Esophagus squamous epithelium (tissue), 5 donors: ENCODE results near the gene RASGRP2. TPM values are rescaled to one million over a fixed set of nuclear protein-coding genes. Genes with fewer than 3 reads are reported as not detected.

ENCODE experiments used
- DNase-seq: peaks from one replicate; lab custom pipeline; 2025; lab: John Stamatoyannopoulos, UW
- H3K27ac ChIP-seq, 4 donors: fragments of 200-600 bp; sonication (generic); one replicate each; pipeline ENCODE4 v1.5.1; 2016 to 2019; ENCODE audit warnings: mild to moderate bottlenecking in 1 of 4
- H3K27me3 ChIP-seq, 4 donors: fragments of 200-600 bp; sonication (generic); 1 replicate in 3 of 4; 2 replicates in 1 of 4; pipeline versions ENCODE4 v1.5.1 to v1.6.0; 2017 to 2021; ENCODE audit warnings: antibody characterized with exemption in 1 of 4
- H3K36me3 ChIP-seq, 3 donors: fragments of 200-600 bp; sonication (generic); one replicate each; pipeline ENCODE4 v1.5.1; 2016 to 2019
- H3K4me1 ChIP-seq, 3 donors: fragments of 200-600 bp; sonication (generic); one replicate each; pipeline ENCODE4 v1.5.1; 2017 to 2019
- H3K4me3 ChIP-seq, 4 donors: fragments of 200-600 bp; sonication (generic); 1 replicate in 3 of 4; 2 replicates in 1 of 4; pipeline ENCODE4 v1.5.1; 2016 to 2019; ENCODE audit warnings: mild to moderate bottlenecking in 2 of 4, moderate library complexity in 1 of 4
- H3K9me3 ChIP-seq, 3 donors: fragments of 200-600 bp; sonication (generic); one replicate each; pipeline ENCODE4 v1.5.1; 2016 to 2019
- POLR2A ChIP-seq, 4 donors: fragments of 450-650 bp; IDR thresholded peaks; one replicate each; pipeline ENCODE4 v1.6.1; 2017; ENCODE audit warnings: antibody characterized with exemption in 4 of 4, mild to moderate bottlenecking in 4 of 4, moderate library complexity in 3 of 4
- WGBS, 2 donors: methylation state at CpG; one replicate each; pipeline ENCODE4 v1.1.5; 2018; 5-methylcytosine and 5-hydroxymethylcytosine counted together
- intact Hi-C: fragments of 100-400 bp; cut with DNase I; formaldehyde crosslinking; loops from one replicate; pipeline ENCODE4 v1.15.0; 2022
- total RNA-seq, 4 donors: library from RNA; depleted of rRNA; stranded (reverse); fragments of >200 nt; gene quantifications; one replicate each; pipeline ENCODE4 v1.1.0, GENCODE V29; 2016
- TF ChIP-seq, protein P1 (sequence below), 6 experiments: fragments of 450-650 bp in 4 of 6; fragments of 200-600 bp in 2 of 6; sonication (generic) in 2 of 6; IDR thresholded peaks; one replicate each; pipeline ENCODE4 v1.5.1; 2016 to 2019; ENCODE audit warnings: antibody characterized with exemption in 6 of 6, mild to moderate bottlenecking in 4 of 6, moderate library complexity in 4 of 6
- donor health status: DM: yes; HTN: yes; CAD: no.

Gene RASGRP2
- total RNA-seq, 4 donors from 2014 or later: 2.6 to 13.2 (median 4.9) TPM

DNA sequence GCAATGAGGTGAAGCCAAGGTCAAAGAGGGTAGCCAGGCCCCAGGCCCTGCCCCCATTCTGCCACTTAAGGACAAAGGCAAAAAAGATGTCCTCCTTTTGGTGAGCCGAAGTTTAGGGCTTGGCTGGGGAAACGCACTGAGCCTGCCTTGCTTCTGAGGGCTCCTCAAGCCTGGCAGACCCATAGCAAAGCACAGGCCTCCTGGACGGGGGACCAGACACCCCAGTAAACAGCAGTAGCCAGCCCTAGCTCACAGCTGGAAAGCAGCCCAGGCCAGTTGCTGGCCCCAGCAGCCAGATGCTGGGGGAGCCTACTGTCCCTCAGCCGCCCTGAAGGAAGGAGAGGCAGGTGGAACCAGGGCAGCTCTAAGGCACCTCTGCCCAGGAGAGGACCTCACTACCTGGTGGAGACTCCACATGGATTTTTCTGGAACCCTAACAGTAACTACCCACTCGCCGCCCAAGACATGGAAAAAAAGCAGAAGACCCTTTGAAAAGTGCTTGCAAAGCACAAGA lies 19.6 kb upstream of the RASGRP2 start:
- intact Hi-C loops: no loop called here
- Histone ChIP-seq H3K4me1 (peaks cover 25 to 98% (median 55%) of the 10 kb centered on the region in 3 donors), H3K27me3 (no peaks in the 10 kb centered on the region), H3K4me3 (no peak overlapping the region), H3K9me3 (no peaks in the 10 kb centered on the region), H3K27ac (peak overlapping the region; percentile 59 to 82 (median 74)), H3K36me3 (peaks cover 47 to 66% (median 55%) of the 10 kb centered on the region in 3 donors)
- DNase-seq: no peak
- TF ChIP-seq, protein P1, sequence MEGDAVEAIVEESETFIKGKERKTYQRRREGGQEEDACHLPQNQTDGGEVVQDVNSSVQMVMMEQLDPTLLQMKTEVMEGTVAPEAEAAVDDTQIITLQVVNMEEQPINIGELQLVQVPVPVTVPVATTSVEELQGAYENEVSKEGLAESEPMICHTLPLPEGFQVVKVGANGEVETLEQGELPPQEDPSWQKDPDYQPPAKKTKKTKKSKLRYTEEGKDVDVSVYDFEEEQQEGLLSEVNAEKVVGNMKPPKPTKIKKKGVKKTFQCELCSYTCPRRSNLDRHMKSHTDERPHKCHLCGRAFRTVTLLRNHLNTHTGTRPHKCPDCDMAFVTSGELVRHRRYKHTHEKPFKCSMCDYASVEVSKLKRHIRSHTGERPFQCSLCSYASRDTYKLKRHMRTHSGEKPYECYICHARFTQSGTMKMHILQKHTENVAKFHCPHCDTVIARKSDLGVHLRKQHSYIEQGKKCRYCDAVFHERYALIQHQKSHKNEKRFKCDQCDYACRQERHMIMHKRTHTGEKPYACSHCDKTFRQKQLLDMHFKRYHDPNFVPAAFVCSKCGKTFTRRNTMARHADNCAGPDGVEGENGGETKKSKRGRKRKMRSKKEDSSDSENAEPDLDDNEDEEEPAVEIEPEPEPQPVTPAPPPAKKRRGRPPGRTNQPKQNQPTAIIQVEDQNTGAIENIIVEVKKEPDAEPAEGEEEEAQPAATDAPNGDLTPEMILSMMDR (IDR thresholded peaks at IDR 0.05): no peak
- no peak for TF ChIP-seq POLR2A (IDR thresholded peaks at IDR 0.05)
- WGBS, 2 donors: 52 to 92% methylated on average over 2 to 5 of the region's 6 CpGs

DNA sequence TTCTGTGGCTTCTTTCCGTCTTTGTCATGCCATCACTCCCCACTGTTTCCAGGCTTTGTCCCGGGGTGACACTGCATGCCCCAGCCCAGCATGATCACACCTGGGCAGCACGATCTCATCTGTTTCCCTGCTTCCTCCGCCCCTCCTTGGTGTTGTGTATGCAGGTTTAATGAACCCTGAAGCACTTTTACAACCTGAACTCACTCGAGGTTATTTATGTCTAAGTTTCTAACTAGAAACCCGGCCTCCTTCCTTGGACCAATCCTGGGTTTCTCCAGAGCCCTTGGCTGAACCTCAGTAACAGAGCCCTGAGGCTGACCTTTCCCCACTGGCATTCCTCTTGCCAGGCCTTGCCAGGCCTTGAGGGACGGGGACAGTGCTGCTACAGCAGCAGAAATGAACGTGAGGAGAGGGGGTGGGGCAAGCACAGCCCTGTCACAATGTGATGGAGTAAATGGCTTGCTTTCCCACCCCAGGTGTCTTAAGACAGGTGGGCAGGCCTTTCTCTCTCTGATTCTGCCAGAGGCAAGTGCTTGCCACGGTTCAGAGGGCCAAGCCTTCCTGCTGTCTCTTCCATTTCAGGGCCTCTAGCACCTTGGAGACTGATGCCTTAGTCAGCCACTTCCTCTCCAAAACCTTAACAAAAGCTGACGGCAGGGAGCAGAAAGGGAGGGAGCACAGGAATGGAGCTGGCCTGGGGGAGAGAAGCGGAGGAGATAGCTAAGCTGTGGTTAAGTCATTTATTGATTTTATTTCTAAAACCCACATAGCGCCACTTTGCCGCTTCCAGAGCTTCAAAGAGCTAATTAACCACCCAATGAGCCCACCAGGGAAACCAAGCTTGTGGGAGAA lies 19.0 kb upstream of the RASGRP2 start:
- no peaks in the 10 kb centered on the region for H3K27me3 ChIP-seq
- WGBS, 2 donors: 25 to 26% methylated on average over 11 to 13 of the region's 13 CpGs
- peaks cover 40 to 60% (median 48%) of the 10 kb centered on the region in 3 donors for H3K36me3 ChIP-seq
- H3K4me1 ChIP-seq: peaks cover 25 to 95% (median 55%) of the 10 kb centered on the region in 3 donors
- no peak overlapping the region for H3K4me3 ChIP-seq
- H3K27ac ChIP-seq: peak overlapping the region; percentile 59 to 82 (median 74)
- H3K9me3 ChIP-seq: no peaks in the 10 kb centered on the region
- TF ChIP-seq, protein P1 (IDR thresholded peaks at IDR 0.05): no peak
- no peak for TF ChIP-seq POLR2A (IDR thresholded peaks at IDR 0.05)
- DNase-seq: no peak
- intact Hi-C loops: no loop called here

DNA sequence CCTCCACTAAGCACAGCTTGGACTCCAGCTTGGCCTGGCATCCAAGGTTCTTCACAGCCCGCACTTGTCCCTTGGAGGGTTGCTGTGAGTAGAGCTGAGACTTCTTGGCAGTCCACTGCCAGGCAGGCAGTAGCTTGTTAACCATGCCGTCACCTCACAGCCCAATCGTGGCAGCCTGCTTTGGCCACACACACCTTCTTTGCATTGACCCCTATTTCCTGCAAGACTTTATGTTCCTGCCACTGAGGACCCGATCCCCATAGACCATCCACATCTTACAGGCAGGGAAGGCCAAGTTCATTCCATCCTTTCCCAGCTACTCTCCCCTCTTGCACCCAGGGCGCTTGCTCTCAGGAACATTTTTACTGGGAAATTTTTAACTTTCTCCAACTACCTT lies 18.3 kb upstream of the RASGRP2 start:
- H3K27ac ChIP-seq: peak overlapping the region; percentile 59 to 82 (median 74)
- TF ChIP-seq, protein P1 (IDR thresholded peaks at IDR 0.05): no peak
- TF ChIP-seq POLR2A (IDR thresholded peaks at IDR 0.05): no peak
- DNase-seq: no peak
- no peaks in the 10 kb centered on the region for H3K9me3 ChIP-seq
- WGBS, 2 donors: 34 to 47% methylated on average over 5 of the region's 5 CpGs
- H3K4me1 ChIP-seq: peaks cover 25 to 89% (median 55%) of the 10 kb centered on the region in 3 donors
- H3K36me3 ChIP-seq: peaks cover 34 to 53% (median 42%) of the 10 kb centered on the region in 3 donors
- H3K4me3 ChIP-seq: no peak overlapping the region
- intact Hi-C loops: no loop called here
- H3K27me3 ChIP-seq: no peaks in the 10 kb centered on the region

DNA sequence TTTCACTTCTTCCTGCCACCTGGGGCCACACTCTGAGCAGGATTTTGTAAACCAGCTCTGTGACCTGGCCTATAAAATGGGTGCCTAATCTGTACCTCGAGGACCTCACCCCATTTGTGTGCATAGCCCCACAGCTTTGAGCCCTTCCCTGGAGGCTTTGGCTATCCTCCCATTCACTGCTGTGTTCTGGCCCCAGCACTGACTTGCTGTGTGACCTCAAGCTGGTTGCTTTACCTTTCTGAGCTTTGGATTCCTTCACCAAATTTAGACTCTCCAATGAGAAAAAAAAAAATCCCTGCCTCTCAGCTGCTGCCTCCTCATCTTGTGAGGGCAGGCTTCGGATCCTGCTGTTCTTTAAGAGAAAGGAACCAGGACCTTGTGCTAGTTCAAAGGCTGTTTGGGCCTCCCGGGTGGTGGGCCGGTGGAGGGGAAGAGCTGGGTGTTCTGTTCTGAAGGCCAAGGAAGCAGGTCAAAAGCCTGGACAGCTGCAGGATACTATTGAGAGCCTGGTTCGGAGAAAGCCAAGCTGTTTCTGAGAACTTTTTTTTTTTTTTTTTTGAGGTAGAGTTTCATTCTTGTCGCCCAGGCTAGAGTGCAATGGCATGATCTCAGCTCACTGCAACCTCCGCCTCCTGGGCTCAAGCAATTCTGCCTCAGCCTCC lies 16.9 kb upstream of the RASGRP2 start:
- no peaks in the 10 kb centered on the region for H3K9me3 ChIP-seq
- 60 to 62% methylated on average over 6 to 7 of the region's 7 CpGs for WGBS, 2 donors
- no peak for TF ChIP-seq POLR2A (IDR thresholded peaks at IDR 0.05)
- TF ChIP-seq, protein P1 (IDR thresholded peaks at IDR 0.05): no peak
- H3K36me3 ChIP-seq: peaks cover 22 to 39% (median 29%) of the 10 kb centered on the region in 3 donors
- no peaks in the 10 kb centered on the region for H3K27me3 ChIP-seq
- no peak overlapping the region for H3K4me3 ChIP-seq
- no peak for DNase-seq
- H3K27ac ChIP-seq: peak overlapping the region in 3 of 4 donors; percentile 47 to 85 (median 82)
- intact Hi-C loops: no loop called here
- H3K4me1 ChIP-seq: peaks cover 25 to 75% (median 55%) of the 10 kb centered on the region in 3 donors
